Suprapubic skin (tissue), 3 donors: Measurements from ENCODE around the gene KMT2C.

Experiments
- CTCF ChIP-seq, 2 donors: fragments of 200-600 bp in 1 of 2; fragments of 450-650 bp in 1 of 2; sonication (generic) in 1 of 2; IDR thresholded peaks; one replicate each; pipeline ENCODE4 v1.5.1; 2016 to 2019; ENCODE audit warnings: antibody characterized with exemption in 2 of 2, mild to moderate bottlenecking in 1 of 2, moderate library complexity in 1 of 2
- POLR2AphosphoS5 ChIP-seq, 3 donors: sonication (generic); formaldehyde crosslinking; IDR thresholded peaks; one replicate each; pipeline ENCODE4 v1.6.1; 2017; ENCODE audit warnings: antibody characterized with exemption in 3 of 3

GRCh38 chr7:152126741-152127140, 309.1 kb downstream of the KMT2C start:
- TF ChIP-seq CTCF (IDR thresholded peaks at IDR 0.05) (no peak), POLR2AphosphoS5 (IDR thresholded peaks at IDR 0.05) (no peak)
